ENCODE results near the gene APBA1. TPM values are rescaled to one million over a fixed set of nuclear protein-coding genes. Genes with fewer than 3 reads are reported as not detected.

APBA1 gene
- total RNA-seq, 4 donors from 2014 or later: 4.3 to 11.8 (median 8.4) TPM

DNA sequence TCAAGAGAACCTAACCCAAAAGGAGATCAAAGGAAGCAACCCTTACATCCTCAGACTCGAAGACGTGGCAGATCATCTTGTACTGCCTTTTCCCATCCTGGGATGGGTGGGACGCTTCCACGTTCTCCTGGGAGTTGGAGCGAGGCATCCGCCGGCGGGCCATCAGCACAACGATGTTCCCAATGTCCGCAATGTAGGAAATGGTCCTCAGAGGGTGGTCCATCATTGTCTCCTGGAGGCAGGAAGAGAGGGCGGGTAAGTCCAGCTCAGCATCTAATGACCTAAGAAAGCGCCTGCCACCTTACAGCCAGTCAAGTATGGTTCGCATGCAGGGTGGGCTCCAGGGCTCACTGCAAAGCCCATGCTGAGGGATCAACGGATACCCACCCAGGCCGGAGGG lies 216.0 kb downstream of the APBA1 start:
- TF ChIP-seq, protein P1, sequence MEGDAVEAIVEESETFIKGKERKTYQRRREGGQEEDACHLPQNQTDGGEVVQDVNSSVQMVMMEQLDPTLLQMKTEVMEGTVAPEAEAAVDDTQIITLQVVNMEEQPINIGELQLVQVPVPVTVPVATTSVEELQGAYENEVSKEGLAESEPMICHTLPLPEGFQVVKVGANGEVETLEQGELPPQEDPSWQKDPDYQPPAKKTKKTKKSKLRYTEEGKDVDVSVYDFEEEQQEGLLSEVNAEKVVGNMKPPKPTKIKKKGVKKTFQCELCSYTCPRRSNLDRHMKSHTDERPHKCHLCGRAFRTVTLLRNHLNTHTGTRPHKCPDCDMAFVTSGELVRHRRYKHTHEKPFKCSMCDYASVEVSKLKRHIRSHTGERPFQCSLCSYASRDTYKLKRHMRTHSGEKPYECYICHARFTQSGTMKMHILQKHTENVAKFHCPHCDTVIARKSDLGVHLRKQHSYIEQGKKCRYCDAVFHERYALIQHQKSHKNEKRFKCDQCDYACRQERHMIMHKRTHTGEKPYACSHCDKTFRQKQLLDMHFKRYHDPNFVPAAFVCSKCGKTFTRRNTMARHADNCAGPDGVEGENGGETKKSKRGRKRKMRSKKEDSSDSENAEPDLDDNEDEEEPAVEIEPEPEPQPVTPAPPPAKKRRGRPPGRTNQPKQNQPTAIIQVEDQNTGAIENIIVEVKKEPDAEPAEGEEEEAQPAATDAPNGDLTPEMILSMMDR (IDR thresholded peaks at IDR 0.05): no peak
- DNase-seq (ENCODE audit: low spot score) (no peak), ATAC-seq (ENCODE audit: low FRiP score) (no peak)

DNA sequence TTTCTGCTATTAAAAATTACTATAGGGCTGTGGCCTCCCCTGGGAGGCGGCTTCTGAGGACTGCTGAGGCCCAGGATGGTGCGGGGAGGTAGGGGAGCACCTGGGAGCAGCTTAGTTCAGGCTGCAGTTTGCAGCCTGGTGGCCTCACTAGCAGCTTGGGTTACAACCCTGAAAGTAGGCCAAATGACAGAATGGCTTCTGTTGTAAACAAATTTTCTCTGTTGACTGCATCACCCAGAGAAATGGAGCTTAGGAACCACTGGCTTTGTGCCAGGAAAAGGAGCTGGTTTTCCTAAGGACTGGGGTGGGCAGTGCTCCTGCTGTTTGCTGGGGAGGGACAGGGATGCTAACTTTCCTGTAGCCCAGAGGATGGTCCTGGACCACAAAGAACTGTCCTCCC lies 216.9 kb downstream of the APBA1 start:
- TF ChIP-seq, protein P1 (IDR thresholded peaks at IDR 0.05): no peak
- no peak for DNase-seq (ENCODE audit: low spot score)

DNA sequence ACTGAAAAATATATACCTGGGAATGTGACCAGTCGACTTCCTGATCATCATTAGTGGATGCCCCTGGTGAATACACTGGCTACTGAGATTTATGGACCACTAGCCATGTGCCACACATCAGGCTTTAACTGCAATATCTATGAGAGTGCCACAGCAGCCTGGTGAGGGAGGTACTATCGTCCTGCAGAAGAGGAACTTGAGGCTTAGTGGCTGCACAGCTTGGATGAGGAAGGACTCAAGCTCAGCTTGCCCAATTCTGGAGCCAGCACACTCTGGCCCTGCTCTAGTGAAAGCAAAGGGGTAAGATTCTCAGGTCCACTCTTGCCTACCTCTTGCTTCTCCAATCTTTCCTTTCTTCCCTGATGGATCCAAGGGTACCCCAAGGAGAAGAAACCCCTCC lies 217.8 kb downstream of the APBA1 start:
- TF ChIP-seq, protein P1 (IDR thresholded peaks at IDR 0.05): no peak
- ATAC-seq (ENCODE audit: low FRiP score) (no peak), DNase-seq (ENCODE audit: low spot score) (no peak)

More for the DNA sequence above, 216.9 kb downstream of the APBA1 start:
- ATAC-seq (ENCODE audit: low FRiP score): no peak

DNA sequence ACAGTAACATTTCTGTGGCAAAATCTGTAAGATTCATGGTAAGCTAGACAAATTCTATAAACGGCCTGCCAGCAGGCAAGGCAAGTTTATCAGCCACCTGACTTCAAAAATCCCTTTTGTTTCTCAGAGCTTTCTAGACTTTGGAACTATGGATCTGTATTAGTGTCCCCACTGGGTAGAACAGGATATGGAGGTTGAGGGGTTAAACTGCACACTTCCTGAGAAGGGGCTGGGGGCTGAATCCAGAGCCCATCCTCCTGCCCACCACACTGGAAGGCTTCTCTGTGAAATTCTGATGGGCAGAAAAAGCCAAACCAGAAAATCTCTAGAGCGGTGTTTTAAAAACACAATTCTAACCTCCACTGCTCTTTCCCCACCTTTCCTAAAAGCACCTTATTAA lies 218.4 kb downstream of the APBA1 start:
- DNase-seq (ENCODE audit: low spot score) (no peak), ATAC-seq (ENCODE audit: low FRiP score) (no peak)
- TF ChIP-seq, protein P1 (IDR thresholded peaks at IDR 0.05): no peak

DNA sequence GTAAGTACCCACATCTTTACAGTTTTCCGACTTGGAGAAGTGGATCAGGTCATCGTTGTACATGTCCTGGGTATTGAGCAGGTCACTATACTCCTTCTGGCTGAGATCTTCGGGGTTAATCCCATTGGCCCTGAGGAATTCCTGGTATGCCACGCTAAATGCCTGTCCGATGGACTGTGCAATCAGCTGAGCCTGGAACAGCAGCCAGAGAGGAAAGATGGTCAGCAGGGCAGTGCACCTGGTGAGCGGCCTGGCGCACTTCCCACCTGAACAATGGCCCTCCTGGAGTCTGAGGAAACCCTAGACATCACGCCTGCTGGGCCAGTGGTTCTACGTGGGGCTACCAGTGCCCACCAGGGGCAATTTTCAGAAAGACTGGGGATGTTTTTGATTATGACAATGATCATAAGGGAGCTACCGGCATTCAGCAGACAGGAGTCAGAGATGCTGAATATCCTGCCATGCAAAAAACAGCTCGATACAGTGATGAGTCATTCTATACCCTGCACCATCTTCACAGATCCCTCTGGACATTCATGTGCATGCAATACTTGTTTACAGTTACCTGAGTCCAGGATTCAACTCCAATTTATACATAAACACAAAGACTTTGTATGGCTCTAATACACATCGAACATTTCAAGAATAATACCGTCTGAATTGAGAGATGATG lies 219.9 kb downstream of the APBA1 start:
- no peak for ATAC-seq (ENCODE audit: low FRiP score)
- TF ChIP-seq, protein P1 (IDR thresholded peaks at IDR 0.05): no peak
- no peak for DNase-seq (ENCODE audit: low spot score)

DNA sequence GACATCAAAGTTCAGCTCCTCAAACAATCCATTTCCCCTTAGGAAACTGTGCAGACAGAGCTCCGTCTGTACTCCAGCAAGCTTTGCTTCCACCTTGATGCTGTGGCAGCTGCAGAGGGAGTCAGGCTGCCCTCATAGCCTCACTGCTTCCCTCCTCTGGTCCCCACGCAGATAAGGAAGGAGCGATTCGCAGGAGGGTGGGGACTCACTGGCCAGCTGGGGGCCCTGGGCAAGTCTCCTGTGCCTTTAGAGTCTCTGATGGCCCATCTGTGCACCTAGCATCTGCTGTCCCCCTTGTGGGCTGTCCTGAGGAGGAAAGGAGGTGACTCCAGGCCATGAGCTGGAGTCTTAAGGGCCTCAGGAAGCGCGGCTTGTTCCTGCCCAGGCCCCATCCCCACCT lies 225.7 kb downstream of the APBA1 start:
- TF ChIP-seq, protein P1 (IDR thresholded peaks at IDR 0.05): no peak
- DNase-seq (ENCODE audit: low spot score) (no peak), ATAC-seq (ENCODE audit: low FRiP score) (no peak)

DNA sequence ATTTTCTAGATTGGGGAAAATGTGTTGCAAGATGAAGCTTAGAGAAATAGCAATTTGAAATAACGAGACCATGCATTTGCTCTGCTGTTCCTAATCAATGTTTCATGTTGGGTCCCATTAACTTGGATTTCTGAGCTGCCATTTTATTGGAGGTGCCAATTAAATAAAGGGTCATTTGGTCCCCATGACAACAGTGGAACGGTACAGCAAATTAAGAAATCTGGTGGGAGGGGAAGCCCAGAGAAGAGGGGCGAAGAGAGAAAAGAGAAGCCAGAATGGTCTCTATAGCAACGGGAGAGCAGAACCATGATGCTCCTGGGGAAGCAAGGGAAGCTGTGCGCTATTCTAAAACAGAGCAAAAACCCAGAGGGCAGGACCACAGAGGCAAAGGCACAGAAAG lies 226.9 kb downstream of the APBA1 start:
- TF ChIP-seq, protein P1 (IDR thresholded peaks at IDR 0.05): no peak
- no peak for ATAC-seq (ENCODE audit: low FRiP score)
- no peak for DNase-seq (ENCODE audit: low spot score)

All from omental fat pad (tissue), 4 donors.